Measurements from ENCODE around the gene ALDH8A1. TPM values are rescaled to one million over a fixed set of nuclear protein-coding genes. Genes with fewer than 3 reads are reported as not detected.

The ALDH8A1 gene
- total RNA-seq, 1 experiment from 2014 or later, result not detected

GRCh38 chr6:134938896-134939295 lies 11.0 kb downstream of the ALDH8A1 start:
- H3K4ac ChIP-seq (ENCODE audit: low read depth, low read length), result no peak overlapping the region
- no peak overlapping the region for H3K9ac ChIP-seq (ENCODE audit: extremely low read depth, insufficient read length, low read length)
- no peaks in the 10 kb centered on the region for H3K79me1 ChIP-seq (ENCODE audit: insufficient read depth, low read depth, low read length, poor library complexity, severe bottlenecking)
- no peaks in the 10 kb centered on the region for H3K79me2 ChIP-seq (ENCODE audit: insufficient read depth, low read length)
- H2AK5ac ChIP-seq (ENCODE audit: insufficient read length, low read length), result no peak overlapping the region
- no peak overlapping the region for H2AFZ ChIP-seq (ENCODE audit: low read length)
- no peak overlapping the region for H4K5ac ChIP-seq (ENCODE audit: insufficient read length, low read depth, low read length)
- H2BK20ac ChIP-seq (ENCODE audit: low read depth, low read length, poor library complexity, severe bottlenecking), result no peak overlapping the region
- no CpG with 5 or more reads among the region's 5 CpGs for WGBS (ENCODE audit: extremely low coverage, insufficient read length, low lambda C conversion rate)
- Mint-ChIP-seq H3K36me3 (ENCODE audit: insufficient read depth in 1 of 3, low read depth in 3 of 3) (no peaks in the 10 kb centered on the region), H3K27me3 (ENCODE audit: low read depth) (peaks cover 1% of the 10 kb centered on the region; the same call in 1 of the 2 replicates), H3K9me3 (no peaks in the 10 kb centered on the region; a peak in 1 of 5 replicates), H3K4me3 (no peak overlapping the region), H3K27ac (no peak overlapping the region; a peak in 1 of 7 replicates), H3K4me1 (peaks cover 3 to 5% of the 10 kb centered on the region in 2 experiments)
- no peak for TF ChIP-seq CTCF (conservative IDR thresholded peaks at IDR 0.05)
- no peak overlapping the region for H3K56ac ChIP-seq (ENCODE audit: insufficient read length, low read depth, low read length)
- no peaks in the 10 kb centered on the region for H3K4me1 ChIP-seq (ENCODE audit: insufficient read depth, low read length)
- DNase-seq, result no peak
- H2BK5ac ChIP-seq (ENCODE audit: insufficient read length, low read length), result no peak overlapping the region
- no peak overlapping the region for H3K14ac ChIP-seq (ENCODE audit: insufficient read depth, low read length)
- H3K23me2 ChIP-seq (ENCODE audit: insufficient read length, low read depth, low read length, poor library complexity, severe bottlenecking), result no peaks in the 10 kb centered on the region
- no peak overlapping the region for H2BK12ac ChIP-seq (ENCODE audit: insufficient read length, low read depth, low read length)
- no peak overlapping the region for H3K4me2 ChIP-seq (ENCODE audit: insufficient read depth, insufficient read length, low read length)
- no peaks in the 10 kb centered on the region for H3K27me3 ChIP-seq (ENCODE audit: insufficient read depth, low read length)
- H3K27ac ChIP-seq (ENCODE audit: insufficient read length, low read depth, low read length), result no peak overlapping the region
- H2BK15ac ChIP-seq (ENCODE audit: low read depth, low read length), result no peak overlapping the region
- H3K18ac ChIP-seq (ENCODE audit: insufficient read length, low read depth, low read length), result no peak overlapping the region
- no peaks in the 10 kb centered on the region for H3K9me3 ChIP-seq (ENCODE audit: control insufficient read depth, low read depth, low read length)
- no peak overlapping the region for H2BK120ac ChIP-seq (ENCODE audit: low read depth, low read length, poor library complexity, severe bottlenecking)
- H4K91ac ChIP-seq (ENCODE audit: insufficient read length, low read depth, low read length), result no peak overlapping the region
- no peak overlapping the region for H4K8ac ChIP-seq (replicated peaks; ENCODE audit: insufficient read length, low read depth, low read length)
- no peak overlapping the region for H3T11ph ChIP-seq (ENCODE audit: low read length)
- no peaks in the 10 kb centered on the region for H4K20me1 ChIP-seq (ENCODE audit: control insufficient read depth, insufficient read depth, insufficient read length)
- no peak overlapping the region for H3K23ac ChIP-seq (ENCODE audit: insufficient read length, low read depth, low read length)
